Mucosa of rectum (tissue), 2 donors: ENCODE measurements around the gene NEMP2.
A peak's percentile ranks its signal among the peaks of the same experiment; 100 is the strongest.
"Not testable (repeated sequence)": the region's sequence is repeated elsewhere in the genome, so short reads cannot be mapped to it uniquely, and the experiment has no call there.

Source experiments
- H3K27ac ChIP-seq, 2 donors: one replicate each; pipeline ENCODE4 v1.7.0; 2013; ENCODE audit warnings: inconsistent platforms in 2 of 2, low read depth in 2 of 2, low read length in 2 of 2
- H3K27me3 ChIP-seq, 2 donors: one replicate each; pipeline ENCODE4 v1.7.0; 2013; ENCODE audit warnings: low read length in 2 of 2; ENCODE audit not compliant: control insufficient read depth in 2 of 2, insufficient read depth in 2 of 2
- H3K36me3 ChIP-seq, 2 donors: one replicate each; pipeline ENCODE4 v1.7.0; 2013; ENCODE audit warnings: low read length in 2 of 2; ENCODE audit not compliant: control insufficient read depth in 2 of 2, insufficient read depth in 2 of 2
- H3K4me1 ChIP-seq, 2 donors: one replicate each; pipeline ENCODE4 v1.7.0; 2013; ENCODE audit warnings: low read length in 2 of 2, mild to moderate bottlenecking in 1 of 2; ENCODE audit not compliant: control insufficient read depth in 2 of 2, insufficient read depth in 2 of 2
- H3K4me3 ChIP-seq, 2 donors: one replicate each; pipeline ENCODE4 v1.7.0; 2013; ENCODE audit warnings: low read length in 2 of 2
- H3K9ac ChIP-seq, 2 donors: one replicate each; pipeline ENCODE4 v1.7.0; 2013; ENCODE audit warnings: low read length in 2 of 2, low read depth in 1 of 2, mild to moderate bottlenecking in 1 of 2
- H3K9me3 ChIP-seq, 2 donors: one replicate each; pipeline ENCODE4 v1.7.0; 2013; ENCODE audit warnings: low read length in 2 of 2; ENCODE audit not compliant: control insufficient read depth in 2 of 2
- donor health status: healthy.
- donor health status: Normal muscosa, but diverticular disease.

The NEMP2 gene

DNA sequence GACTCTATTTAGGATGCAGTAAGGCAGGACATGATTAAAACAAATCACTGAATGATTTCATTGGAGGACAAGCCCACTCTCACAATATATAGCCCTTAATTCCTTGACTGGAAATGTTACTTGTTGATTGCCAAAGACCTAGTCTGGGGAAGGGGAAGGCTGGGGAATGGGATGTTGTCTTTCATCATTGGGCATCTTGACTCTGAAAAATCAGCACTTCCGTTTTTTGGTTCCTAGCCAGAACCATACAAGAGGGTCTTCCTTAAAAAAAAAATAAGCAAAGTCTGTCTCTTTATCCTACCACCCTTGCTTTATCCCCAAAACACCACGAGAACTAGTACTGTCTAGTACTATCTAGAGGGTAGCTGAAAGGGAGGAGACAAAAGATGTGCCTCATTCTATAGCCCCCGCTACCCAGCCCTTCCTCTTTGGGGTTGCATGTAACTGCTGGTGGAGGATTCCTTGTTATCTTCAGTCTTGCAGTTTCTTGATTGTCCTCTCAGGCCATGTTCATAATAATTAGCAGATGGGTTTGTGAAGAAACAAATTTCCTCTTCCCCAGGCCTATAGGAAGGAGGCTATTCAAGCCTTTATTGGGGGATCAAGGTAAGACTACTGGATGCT, 55.8 kb downstream of the NEMP2 start:
- no peaks in the 10 kb centered on the region for H3K9me3 ChIP-seq
- no peaks in the 10 kb centered on the region for H3K36me3 ChIP-seq
- H3K27me3 ChIP-seq = no peaks in the 10 kb centered on the region
- H3K27ac ChIP-seq = peak overlapping the region; percentile 67 to 79
- H3K4me1 ChIP-seq = peaks cover 8 to 11% of the 10 kb centered on the region in 2 donors
- H3K9ac ChIP-seq = peak overlapping the region; percentile 28 to 50
- no peak overlapping the region for H3K4me3 ChIP-seq

- peak overlapping the region; percentile 67 to 79 for H3K27ac ChIP-seq
- no peaks in the 10 kb centered on the region for H3K27me3 ChIP-seq
- H3K36me3 ChIP-seq = no peaks in the 10 kb centered on the region
- H3K4me1 ChIP-seq = peaks cover 8 to 11% of the 10 kb centered on the region in 2 donors
- H3K4me3 ChIP-seq = peak overlapping the region in 1 of 2 donors; percentile 27
- peak overlapping the region; percentile 28 to 50 for H3K9ac ChIP-seq
- no peaks in the 10 kb centered on the region for H3K9me3 ChIP-seq
Observed at GRCh38 chr2:190477661-190478454, 56.7 kb downstream of the NEMP2 start.

- Histone ChIP-seq H3K4me3 (no peak overlapping the region), H3K9ac (no peak overlapping the region), H3K36me3 (no peaks in the 10 kb centered on the region), H3K4me1 (peaks cover 26 to 39% of the 10 kb centered on the region in 2 donors), H3K9me3 (no peaks in the 10 kb centered on the region), H3K27ac (peak overlapping the region; percentile 32 to 74), H3K27me3 (no peaks in the 10 kb centered on the region)
Observed at GRCh38 chr2:190470256-190470826, 64.2 kb downstream of the NEMP2 start.

GRCh38 chr2:190469771-190470170, 64.8 kb downstream of the NEMP2 start:
- Histone ChIP-seq H3K4me1 (peaks cover 26 to 39% of the 10 kb centered on the region in 2 donors), H3K27me3 (no peaks in the 10 kb centered on the region), H3K9me3 (no peaks in the 10 kb centered on the region), H3K36me3 (no peaks in the 10 kb centered on the region), H3K27ac (peak overlapping the region; percentile 44 to 74), H3K9ac (no peak overlapping the region), H3K4me3 (no peak overlapping the region)

DNA sequence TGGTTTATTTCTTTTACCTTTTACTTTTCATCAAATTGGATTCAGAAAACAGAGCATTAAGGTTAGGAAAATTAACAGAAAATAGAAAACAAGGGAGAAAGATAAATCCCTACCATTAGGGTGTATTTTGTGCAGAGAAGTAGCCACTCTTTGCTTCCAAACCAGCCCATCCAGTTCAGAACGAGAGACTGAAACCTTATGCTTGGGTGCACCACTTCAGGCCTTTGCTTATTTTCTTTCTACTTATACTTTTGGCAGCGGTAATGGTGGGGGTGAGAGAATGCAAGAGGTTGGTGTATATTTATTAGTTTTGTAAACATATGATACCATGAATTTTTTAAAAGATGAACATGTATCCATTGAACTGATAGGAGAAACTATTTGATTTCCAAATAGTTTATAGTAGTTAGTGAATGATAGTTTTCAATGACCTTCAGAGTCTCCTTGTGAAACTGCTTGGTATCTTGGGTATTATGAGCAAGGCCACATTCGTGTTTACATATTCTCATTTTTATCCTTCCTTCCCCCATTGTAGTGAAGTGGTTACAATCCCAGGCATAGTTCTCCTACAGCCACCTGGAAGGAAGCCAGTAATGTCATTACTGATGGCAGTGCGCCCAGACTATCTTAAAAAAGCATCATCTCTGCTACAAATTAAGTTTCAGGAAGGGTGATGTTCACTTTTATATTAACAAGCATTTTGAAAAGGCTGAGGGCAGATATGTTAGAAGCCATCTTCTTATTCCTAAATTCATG, 65.5 kb downstream of the NEMP2 start:
- Histone ChIP-seq H3K4me1 (peaks cover 26 to 39% of the 10 kb centered on the region in 2 donors), H3K9ac (no peak overlapping the region), H3K27me3 (no peaks in the 10 kb centered on the region), H3K9me3 (no peaks in the 10 kb centered on the region), H3K36me3 (no peaks in the 10 kb centered on the region), H3K4me3 (no peak overlapping the region), H3K27ac (peak overlapping the region; percentile 44 to 74)

DNA sequence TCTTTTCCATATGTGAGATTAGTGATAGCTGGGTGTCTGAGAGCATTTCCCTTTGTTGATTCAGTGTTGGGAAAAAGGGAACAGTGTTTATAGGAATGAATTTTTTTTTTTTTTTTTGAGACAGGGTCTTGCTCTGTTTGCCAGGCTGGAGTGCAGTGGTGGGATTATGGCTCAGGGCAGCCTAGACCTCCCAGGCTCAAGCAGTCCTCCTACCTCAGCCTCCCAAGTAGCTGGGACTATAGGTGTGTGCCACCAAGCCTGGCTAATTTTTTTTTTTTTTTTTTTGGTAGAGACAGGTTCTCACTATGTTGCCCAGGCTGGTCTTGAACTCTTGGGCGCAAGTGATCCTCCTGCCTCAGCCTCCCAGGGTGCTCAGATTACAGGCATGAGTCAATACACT, 66.2 kb downstream of the NEMP2 start:
- not testable (repeated sequence) for H3K27me3 ChIP-seq, H3K9me3 ChIP-seq, H3K36me3 ChIP-seq, H3K4me3 ChIP-seq, H3K9ac ChIP-seq
- Histone ChIP-seq H3K4me1 (peaks cover 26 to 39% of the 10 kb centered on the region in 2 donors), H3K27ac (peak overlapping the region; percentile 44 to 74)

DNA sequence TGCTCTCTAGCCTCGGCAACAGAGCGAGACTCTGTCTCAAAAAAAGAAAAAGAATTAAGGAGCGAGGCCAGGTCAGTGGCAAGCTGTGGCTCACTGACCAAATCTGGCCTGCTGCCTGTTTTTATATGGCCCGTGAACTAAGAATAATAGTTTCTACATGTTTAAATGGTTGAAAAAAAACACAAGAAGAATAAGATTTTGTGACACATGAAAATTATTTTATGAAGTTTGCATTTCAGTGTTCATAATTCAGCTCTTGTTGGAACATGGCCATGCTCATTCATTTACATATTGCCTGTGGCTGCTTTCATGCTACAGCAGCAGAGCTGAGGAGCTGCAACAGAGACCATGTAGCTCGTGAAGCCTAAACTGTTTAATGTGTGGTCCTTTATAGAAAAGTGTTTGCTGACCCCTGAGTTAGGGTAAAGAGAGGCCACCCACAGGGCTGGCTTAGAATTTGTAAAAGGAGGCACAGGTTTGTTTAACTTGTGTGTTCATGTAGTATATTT, 66.9 kb downstream of the NEMP2 start:
- H3K9me3 ChIP-seq = no peaks in the 10 kb centered on the region
- H3K9ac ChIP-seq = peak overlapping the region; percentile 20 to 26
- no peaks in the 10 kb centered on the region for H3K27me3 ChIP-seq
- peaks cover 26 to 39% of the 10 kb centered on the region in 2 donors for H3K4me1 ChIP-seq
- H3K4me3 ChIP-seq = no peak overlapping the region
- peak overlapping the region; percentile 44 to 74 for H3K27ac ChIP-seq
- no peaks in the 10 kb centered on the region for H3K36me3 ChIP-seq

DNA sequence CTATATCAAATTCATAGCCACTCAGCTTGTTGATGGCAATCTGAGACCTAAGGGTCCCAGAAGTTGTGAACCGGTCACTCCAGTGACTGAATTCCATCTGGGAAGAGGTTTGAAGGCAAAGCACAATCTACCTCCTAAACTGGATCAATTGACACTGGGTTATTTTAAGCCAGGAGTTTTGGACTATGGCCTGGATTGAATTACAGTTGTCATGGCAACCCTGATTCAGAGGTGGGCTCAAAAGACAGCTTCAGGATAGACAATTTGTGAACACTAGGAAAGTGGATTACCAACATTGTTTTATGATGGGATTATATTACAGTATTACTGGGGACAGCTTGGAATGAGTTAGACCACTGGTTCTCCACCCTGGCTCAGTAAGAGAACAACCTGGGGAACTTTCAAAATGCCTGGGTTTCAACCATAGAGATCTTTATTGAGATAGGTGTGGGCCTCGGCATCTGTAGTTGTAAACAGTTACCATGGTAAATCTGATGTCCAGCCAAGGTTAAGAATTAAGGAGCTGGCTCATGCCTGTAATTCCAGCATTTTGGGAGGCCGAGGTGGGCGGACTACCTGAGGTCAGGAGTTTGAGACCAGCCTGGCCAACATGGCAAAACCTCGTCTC, 67.6 kb downstream of the NEMP2 start:
- Histone ChIP-seq H3K27me3 (no peaks in the 10 kb centered on the region), H3K27ac (peak overlapping the region; percentile 44 to 74), H3K36me3 (no peaks in the 10 kb centered on the region), H3K4me1 (peaks cover 26 to 39% of the 10 kb centered on the region in 2 donors), H3K9me3 (no peaks in the 10 kb centered on the region), H3K9ac (peak overlapping the region in 1 of 2 donors; percentile 20), H3K4me3 (no peak overlapping the region)

- Histone ChIP-seq H3K4me3 (no peak overlapping the region), H3K4me1 (peaks cover 26 to 35% of the 10 kb centered on the region in 2 donors), H3K9ac (no peak overlapping the region), H3K27ac (peak overlapping the region in 1 of 2 donors; percentile 17), H3K9me3 (no peaks in the 10 kb centered on the region), H3K36me3 (no peaks in the 10 kb centered on the region), H3K27me3 (no peaks in the 10 kb centered on the region)
Observed at GRCh38 chr2:190465060-190465459, 69.5 kb downstream of the NEMP2 start.
